Epithelial cell of umbilical artery (primary cell): ENCODE data around the gene RAP1A. TPM values are rescaled to one million over a fixed set of nuclear protein-coding genes. Genes with fewer than 3 reads are reported as not detected.

Source experiments
- total RNA-seq: library from RNA; depleted of rRNA; stranded (reverse); fragments of >200 nt; gene quantifications from 2 replicates; pipeline ENCODE4 v1.2.3, GENCODE V29; 2014

The RAP1A gene
- 16.9 and 19.3 TPM in 2 replicates for total RNA-seq

GRCh38 chr1:111619635-111620440 lies at the start of gene RAP1A:
RAP1A (plus strand) TSS chr1:111619789; CDS start chr1:111691361, 71,572 bp downstream.

GRCh38 chr1:111739194-111739924 lies 119.8 kb downstream of the RAP1A start, which contains the start of gene INKA2:
INKA2 (minus strand) TSS chr1:111739395; CDS start chr1:111739242, 153 bp downstream.

GRCh38 chr1:111755331-111756123 lies 135.9 kb downstream of the RAP1A start, which contains the start of gene DDX20:
DDX20 (plus strand) TSS chr1:111755901; CDS start chr1:111755925, 24 bp downstream.

Other genes starting within 250 kb of the RAP1A start
- gene OVGP1, start 192.1 kb upstream of the RAP1A start, total RNA-seq = 0.32 and 0.61 TPM in 2 replicates
- 67.6 and 70.8 TPM in 2 replicates for gene WDR77, start 170.5 kb upstream of the RAP1A start, total RNA-seq
- gene ATP5PB, start 170.3 kb upstream of the RAP1A start, total RNA-seq = 328 and 337 TPM in 2 replicates
- under 0.01 TPM in 1 of 2 replicates, not detected in the other for gene C1orf162, start 145.8 kb upstream of the RAP1A start, total RNA-seq
- gene ADORA3, start 116.2 kb upstream of the RAP1A start, total RNA-seq = not detected in 2 replicates
- 0.32 TPM in 1 of 2 replicates, not detected in the other for gene TMIGD3, start 116.2 kb upstream of the RAP1A start, total RNA-seq
- 1.9 and 2.4 TPM in 2 replicates for gene INKA2, start 119.6 kb downstream of the RAP1A start, total RNA-seq
- gene DDX20, start 136.1 kb downstream of the RAP1A start, total RNA-seq = 19.2 and 25.7 TPM in 2 replicates